ENCODE results near the gene C1orf174. TPM values are rescaled to one million over a fixed set of nuclear protein-coding genes. Genes with fewer than 3 reads are reported as not detected.

Gene C1orf174
- total RNA-seq, 1 experiment from 2014 or later: 70.9 TPM

- H3K27ac ChIP-seq (ENCODE audit: low read length): no peak overlapping the region
- DNase-seq: no peak
- no peaks in the 10 kb centered on the region for H3K9me2 ChIP-seq (replicated peaks; ENCODE audit: low read length)
- no peak for ATAC-seq
- no peaks in the 10 kb centered on the region for H3K4me1 ChIP-seq (ENCODE audit: insufficient read depth, low read length)
- intact Hi-C loops (cut with micrococcal nuclease): no loop called here
- H4K20me1 ChIP-seq (ENCODE audit: low read length): no peaks in the 10 kb centered on the region
- TF ChIP-seq CTCF (conservative IDR thresholded peaks at IDR 0.05; ENCODE audit: low read depth, low read length) (no peak), EZH2 (IDR thresholded peaks at IDR 0.05; ENCODE audit: low read length, unreplicated experiment) (no peak)
- no peak overlapping the region for H3K4me2 ChIP-seq (ENCODE audit: low read length)
- POLR2A ChIA-PET (ENCODE audit: unreplicated experiment): no interaction called here
- BruUV-seq (replicated peaks): no TSS peak
- CTCF ChIA-PET: no interaction called here
- H2AFZ ChIP-seq (ENCODE audit: low read length): no peak overlapping the region
- H3K79me2 ChIP-seq (ENCODE audit: low read length): no peaks in the 10 kb centered on the region
- H3K9ac ChIP-seq (ENCODE audit: low read length): no peak overlapping the region
- H3K36me3 ChIP-seq (ENCODE audit: low read depth, low read length): peaks cover 33% of the 10 kb centered on the region
- H3K9me3 ChIP-seq (ENCODE audit: low read length): peaks cover 7% of the 10 kb centered on the region
- no peaks in the 10 kb centered on the region for H3K27me3 ChIP-seq (ENCODE audit: low read length)
- H3K4me3 ChIP-seq (ENCODE audit: low read length): no peak overlapping the region
- H3F3A ChIP-seq (ENCODE audit: low read length, unreplicated experiment): no peaks in the 10 kb centered on the region
These were observed 19.5 kb downstream of the C1orf174 start for GRCh38 chr1:3880429-3881192.

- BruUV-seq (replicated peaks): no TSS peak
- Histone ChIP-seq H2AFZ (ENCODE audit: low read length) (no peak overlapping the region), H3K9me2 (replicated peaks; ENCODE audit: low read length) (no peaks in the 10 kb centered on the region), H4K20me1 (ENCODE audit: low read length) (no peaks in the 10 kb centered on the region), H3K9ac (ENCODE audit: low read length) (no peak overlapping the region), H3K79me2 (ENCODE audit: low read length) (no peaks in the 10 kb centered on the region), H3K4me1 (ENCODE audit: insufficient read depth, low read length) (no peaks in the 10 kb centered on the region), H3K4me2 (ENCODE audit: low read length) (no peak overlapping the region), H3K9me3 (ENCODE audit: low read length) (peaks cover 7% of the 10 kb centered on the region), H3K4me3 (ENCODE audit: low read length) (no peak overlapping the region), H3F3A (ENCODE audit: low read length, unreplicated experiment) (no peaks in the 10 kb centered on the region), H3K27me3 (ENCODE audit: low read length) (no peaks in the 10 kb centered on the region), H3K36me3 (ENCODE audit: low read depth, low read length) (peaks cover 32% of the 10 kb centered on the region), H3K27ac (ENCODE audit: low read length) (no peak overlapping the region)
- POLR2A ChIA-PET (ENCODE audit: unreplicated experiment): no interaction called here
- TF ChIP-seq EZH2 (IDR thresholded peaks at IDR 0.05; ENCODE audit: low read length, unreplicated experiment) (no peak), CTCF (conservative IDR thresholded peaks at IDR 0.05; ENCODE audit: low read depth, low read length) (no peak), EZH2phosphoT487 (IDR thresholded peaks at IDR 0.05; ENCODE audit: borderline replicate concordance, low read length) (no peak)
- intact Hi-C loops (cut with micrococcal nuclease): no loop called here
- CTCF ChIA-PET: no interaction called here
- ATAC-seq: no peak
- no peak for DNase-seq
These were observed 20.2 kb downstream of the C1orf174 start for GRCh38 chr1:3879787-3880428.

GRCh38 chr1:3879099-3879498 is 21.0 kb downstream of the C1orf174 start:
- Histone ChIP-seq H3K4me2 (ENCODE audit: low read length) (no peak overlapping the region), H3K36me3 (ENCODE audit: low read depth, low read length) (peaks cover 32% of the 10 kb centered on the region), H3K4me3 (ENCODE audit: low read length) (no peak overlapping the region), H3K4me1 (ENCODE audit: insufficient read depth, low read length) (no peaks in the 10 kb centered on the region), H3K27me3 (ENCODE audit: low read length) (no peaks in the 10 kb centered on the region), H4K20me1 (ENCODE audit: low read length) (no peaks in the 10 kb centered on the region), H3K79me2 (ENCODE audit: low read length) (no peaks in the 10 kb centered on the region), H3K9ac (ENCODE audit: low read length) (no peak overlapping the region), H3F3A (ENCODE audit: low read length, unreplicated experiment) (no peaks in the 10 kb centered on the region), H3K9me2 (replicated peaks; ENCODE audit: low read length) (no peaks in the 10 kb centered on the region), H2AFZ (ENCODE audit: low read length) (no peak overlapping the region), H3K9me3 (ENCODE audit: low read length) (peaks cover 7% of the 10 kb centered on the region), H3K27ac (ENCODE audit: low read length) (no peak overlapping the region)
- DNase-seq: no peak
- CTCF ChIA-PET: no interaction called here
- POLR2A ChIA-PET (ENCODE audit: unreplicated experiment): no interaction called here
- intact Hi-C loops (cut with micrococcal nuclease): no loop called here
- BruUV-seq (replicated peaks): no TSS peak
- no peak for ATAC-seq
- TF ChIP-seq EZH2 (IDR thresholded peaks at IDR 0.05; ENCODE audit: low read length, unreplicated experiment) (no peak), CTCF (conservative IDR thresholded peaks at IDR 0.05; ENCODE audit: low read depth, low read length) (no peak), EZH2phosphoT487 (IDR thresholded peaks at IDR 0.05; ENCODE audit: borderline replicate concordance, low read length) (no peak)
